Measurements from ENCODE around the gene LOXL1.

DNA sequence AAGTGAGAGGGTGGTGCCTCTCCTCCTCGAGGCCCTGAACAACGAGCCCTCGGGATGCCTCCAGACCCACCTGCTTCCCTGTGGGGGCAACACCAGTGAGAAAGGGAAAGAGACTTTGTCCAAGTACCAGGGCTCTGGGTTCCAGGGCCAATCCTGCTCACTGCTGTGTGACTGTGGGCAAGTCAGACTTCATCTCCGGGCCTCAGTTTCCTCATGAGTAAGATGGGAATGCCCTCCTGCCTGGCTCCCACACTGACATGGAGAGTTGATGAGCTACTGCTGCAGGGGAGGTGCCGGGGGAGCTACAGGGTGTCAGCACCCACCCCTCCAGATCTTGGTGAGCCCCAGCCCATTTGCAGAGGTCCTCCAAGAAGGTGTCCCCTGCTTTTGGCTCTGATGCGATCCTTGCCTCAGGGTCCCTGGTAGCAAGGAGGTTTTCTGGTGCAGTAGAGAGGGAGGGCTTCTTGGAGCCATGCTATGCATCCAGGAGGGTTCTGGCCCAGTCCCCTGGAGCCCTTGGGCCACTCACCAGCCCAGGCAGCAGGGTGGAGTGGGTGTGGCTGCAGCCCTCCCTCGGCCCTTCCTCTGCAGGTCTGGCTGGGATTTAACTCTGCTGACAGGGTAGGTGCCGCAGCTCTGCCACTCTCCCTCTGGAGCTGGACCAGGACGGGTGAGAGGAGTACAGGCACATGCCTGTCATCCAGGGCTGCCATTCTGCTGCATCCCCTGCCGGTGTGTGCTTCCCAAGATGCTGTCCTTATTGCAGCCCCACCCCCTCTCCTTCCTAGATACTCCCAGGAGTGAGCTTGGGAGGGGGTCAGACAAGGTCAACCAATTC, 26.9 kb downstream of the LOXL1 start:
- TF ChIP-seq, protein P1, sequence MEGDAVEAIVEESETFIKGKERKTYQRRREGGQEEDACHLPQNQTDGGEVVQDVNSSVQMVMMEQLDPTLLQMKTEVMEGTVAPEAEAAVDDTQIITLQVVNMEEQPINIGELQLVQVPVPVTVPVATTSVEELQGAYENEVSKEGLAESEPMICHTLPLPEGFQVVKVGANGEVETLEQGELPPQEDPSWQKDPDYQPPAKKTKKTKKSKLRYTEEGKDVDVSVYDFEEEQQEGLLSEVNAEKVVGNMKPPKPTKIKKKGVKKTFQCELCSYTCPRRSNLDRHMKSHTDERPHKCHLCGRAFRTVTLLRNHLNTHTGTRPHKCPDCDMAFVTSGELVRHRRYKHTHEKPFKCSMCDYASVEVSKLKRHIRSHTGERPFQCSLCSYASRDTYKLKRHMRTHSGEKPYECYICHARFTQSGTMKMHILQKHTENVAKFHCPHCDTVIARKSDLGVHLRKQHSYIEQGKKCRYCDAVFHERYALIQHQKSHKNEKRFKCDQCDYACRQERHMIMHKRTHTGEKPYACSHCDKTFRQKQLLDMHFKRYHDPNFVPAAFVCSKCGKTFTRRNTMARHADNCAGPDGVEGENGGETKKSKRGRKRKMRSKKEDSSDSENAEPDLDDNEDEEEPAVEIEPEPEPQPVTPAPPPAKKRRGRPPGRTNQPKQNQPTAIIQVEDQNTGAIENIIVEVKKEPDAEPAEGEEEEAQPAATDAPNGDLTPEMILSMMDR (IDR thresholded peaks at IDR 0.05; ENCODE audit: poor library complexity): no peak
- TF ChIP-seq EZH2 (IDR thresholded peaks at IDR 0.05; ENCODE audit: borderline replicate concordance) (no peak), EZH2phosphoT487 (IDR thresholded peaks at IDR 0.05; ENCODE audit: low read depth, severe bottlenecking, unreplicated experiment) (no peak)

All from hepatocyte (in vitro differentiated cells).